OCI-LY1 (cell line): Measurements from ENCODE around the gene ZFP92.

Experiments
- EZH2 ChIP-seq: fragments of 200-600 bp; sonication (generic), shearing (Covaris generic); IDR thresholded peaks from 2 replicates; pipeline ENCODE4 v1.8.0; 2017; ENCODE audit warnings: borderline replicate concordance, mixed run types, mild to moderate bottlenecking, antibody characterized with exemption, low read length, moderate library complexity, mixed read lengths
- TF ChIP-seq, protein P1 (sequence below): fragments of 200-600 bp; sonication (generic), shearing (Covaris generic); IDR thresholded peaks from 2 replicates; pipeline ENCODE4 v1.5.1; 2017; ENCODE audit warnings: mild to moderate bottlenecking, antibody characterized with exemption, low read length, moderate library complexity, mixed read lengths

DNA sequence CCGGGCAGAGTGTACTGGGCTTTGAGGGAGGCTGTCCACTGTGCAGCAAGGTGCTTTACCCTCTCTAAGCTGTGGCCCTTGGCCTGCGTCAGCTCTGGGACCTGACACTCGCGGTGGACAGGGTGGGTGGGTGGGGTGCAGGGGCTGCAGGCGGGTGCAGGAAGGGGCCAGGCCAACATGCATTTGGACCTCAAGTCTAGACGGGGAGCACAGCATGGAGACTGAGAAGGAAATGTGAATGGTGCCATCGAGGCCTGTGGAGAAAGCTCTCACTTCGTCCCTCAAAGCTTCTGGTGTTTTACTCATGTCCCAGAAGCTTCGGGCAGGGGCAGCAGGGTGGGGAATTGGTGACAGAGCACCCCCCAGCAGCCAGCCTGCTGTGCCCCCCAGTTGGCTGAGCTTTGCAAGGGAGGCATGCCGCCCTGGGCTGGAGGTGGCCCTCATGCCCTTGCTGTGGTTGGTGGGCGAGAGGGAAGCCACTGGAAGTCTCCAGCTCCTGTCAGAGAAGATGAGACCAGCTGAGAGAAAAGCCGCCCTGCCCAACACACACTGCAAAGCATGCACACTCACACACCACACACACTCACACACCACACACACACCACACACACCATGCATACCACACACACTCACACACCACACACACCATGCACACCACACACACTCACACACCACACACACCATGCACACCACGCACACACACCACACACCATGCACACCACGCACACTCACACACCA, 22.4 kb upstream of the ZFP92 start:
- TF ChIP-seq, protein P1, sequence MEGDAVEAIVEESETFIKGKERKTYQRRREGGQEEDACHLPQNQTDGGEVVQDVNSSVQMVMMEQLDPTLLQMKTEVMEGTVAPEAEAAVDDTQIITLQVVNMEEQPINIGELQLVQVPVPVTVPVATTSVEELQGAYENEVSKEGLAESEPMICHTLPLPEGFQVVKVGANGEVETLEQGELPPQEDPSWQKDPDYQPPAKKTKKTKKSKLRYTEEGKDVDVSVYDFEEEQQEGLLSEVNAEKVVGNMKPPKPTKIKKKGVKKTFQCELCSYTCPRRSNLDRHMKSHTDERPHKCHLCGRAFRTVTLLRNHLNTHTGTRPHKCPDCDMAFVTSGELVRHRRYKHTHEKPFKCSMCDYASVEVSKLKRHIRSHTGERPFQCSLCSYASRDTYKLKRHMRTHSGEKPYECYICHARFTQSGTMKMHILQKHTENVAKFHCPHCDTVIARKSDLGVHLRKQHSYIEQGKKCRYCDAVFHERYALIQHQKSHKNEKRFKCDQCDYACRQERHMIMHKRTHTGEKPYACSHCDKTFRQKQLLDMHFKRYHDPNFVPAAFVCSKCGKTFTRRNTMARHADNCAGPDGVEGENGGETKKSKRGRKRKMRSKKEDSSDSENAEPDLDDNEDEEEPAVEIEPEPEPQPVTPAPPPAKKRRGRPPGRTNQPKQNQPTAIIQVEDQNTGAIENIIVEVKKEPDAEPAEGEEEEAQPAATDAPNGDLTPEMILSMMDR = no peak
- TF ChIP-seq EZH2 = no peak
